Limb (tissue), 2 donors: ENCODE results near the gene RACGAP1.

Experiments
- DNase-seq, 2 donors: peaks; one replicate each; pipeline ENCODE4 v3.0.0-alpha.2; 2016; ENCODE audit errors: extremely low spot score in 2 of 2

The RACGAP1 gene

DNA sequence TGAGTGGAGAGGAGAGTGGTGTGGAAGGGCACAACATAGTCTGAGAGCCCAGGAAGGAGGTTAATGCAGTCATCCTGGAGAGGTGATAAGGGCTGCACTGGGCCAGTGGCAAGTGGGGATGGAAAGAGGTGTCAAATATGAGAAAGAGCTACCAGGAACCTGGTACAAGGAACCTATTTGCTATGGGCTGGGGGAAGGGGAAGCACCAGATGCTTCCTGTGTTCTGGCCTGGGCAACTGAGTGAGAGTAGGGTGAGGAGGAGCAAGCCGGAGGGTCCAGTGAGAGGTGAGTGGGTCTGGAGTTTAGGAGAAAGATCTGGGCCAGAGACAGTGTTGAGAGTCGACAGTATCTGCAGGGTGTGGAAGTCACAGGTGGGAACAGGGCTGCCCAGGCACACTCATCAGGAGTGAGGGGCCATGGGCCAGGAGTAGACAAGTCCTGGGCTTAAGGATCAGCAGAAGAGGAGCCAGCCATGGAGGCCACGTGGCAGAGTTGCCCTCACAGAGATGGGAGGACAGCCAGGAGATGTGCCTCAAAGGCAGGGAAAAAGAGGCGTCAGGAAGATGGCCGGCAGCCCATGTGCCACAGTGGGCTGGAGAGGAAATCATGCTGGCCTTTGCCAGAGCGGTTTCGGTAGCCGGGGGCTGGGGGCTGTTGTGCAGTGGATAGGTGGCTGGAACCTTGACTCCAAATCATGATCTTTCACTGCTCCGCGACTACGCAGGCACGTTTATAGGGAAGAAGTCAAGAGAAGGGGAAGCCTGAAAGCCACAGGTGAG is 55.5 kb downstream of the RACGAP1 start:
- no peak for DNase-seq

DNA sequence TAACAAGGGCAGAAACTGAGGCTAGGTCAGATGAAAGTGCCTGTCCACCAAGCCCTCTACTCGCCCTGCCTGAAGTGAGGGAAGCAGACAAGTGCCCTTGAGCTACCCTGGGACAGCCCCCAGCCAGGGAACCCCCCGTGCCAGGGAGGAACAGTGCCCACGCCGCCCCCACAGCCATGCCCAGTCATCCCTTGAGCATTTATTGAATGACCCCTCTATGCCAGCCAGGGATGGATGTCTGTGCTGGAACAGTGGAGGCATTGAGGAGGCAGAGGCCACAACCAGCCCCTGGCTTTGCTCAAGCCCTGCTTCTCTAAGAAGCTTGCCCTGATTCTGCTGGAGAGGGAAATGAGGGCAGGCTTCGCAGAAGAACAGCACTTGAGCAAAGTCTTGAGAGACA is 56.3 kb downstream of the RACGAP1 start:
- no peak for DNase-seq

DNA sequence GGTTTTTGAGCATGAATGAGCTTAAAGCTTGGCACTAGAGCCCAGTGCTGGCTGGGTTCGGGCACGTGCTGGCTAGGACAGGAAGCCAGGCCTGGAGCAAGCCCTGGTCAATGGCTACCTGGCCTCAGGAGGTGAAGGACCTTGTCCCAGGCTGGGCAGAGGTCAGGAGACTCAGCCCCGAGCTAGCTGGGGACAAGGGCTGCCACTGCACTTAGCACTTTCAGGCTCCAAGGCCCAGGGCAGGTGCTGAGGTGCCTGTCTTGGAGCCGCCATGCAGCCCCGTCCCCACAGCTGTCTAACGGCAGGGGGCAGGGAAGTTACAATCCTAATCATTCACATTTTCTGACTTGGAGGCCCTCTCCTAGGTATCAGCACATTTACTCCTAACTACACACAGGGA is 56.8 kb downstream of the RACGAP1 start:
- DNase-seq: no peak

DNA sequence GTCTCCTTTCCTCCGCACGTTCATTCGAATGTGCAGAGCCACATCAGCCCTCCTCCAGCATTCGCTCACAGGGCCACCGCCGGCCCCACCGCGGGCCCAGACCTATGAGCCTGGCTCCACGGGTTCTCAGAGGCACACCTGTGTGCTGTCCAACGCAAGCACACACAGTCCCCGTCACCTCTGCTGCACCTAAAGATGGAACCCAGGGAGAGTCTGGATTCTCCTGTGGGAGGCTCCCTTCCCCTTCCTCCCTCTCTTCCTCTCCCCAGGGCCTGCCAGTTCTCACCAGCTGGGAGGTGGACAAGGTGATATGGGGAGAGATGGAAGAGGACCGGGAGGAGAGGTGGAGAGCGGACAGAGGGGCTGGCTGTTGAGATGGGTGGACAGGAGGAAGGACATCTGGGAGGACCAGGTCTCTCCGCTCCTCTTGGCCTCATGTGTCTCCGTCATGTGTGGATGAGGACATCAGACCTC is 57.5 kb downstream of the RACGAP1 start:
- DNase-seq: no peak

DNA sequence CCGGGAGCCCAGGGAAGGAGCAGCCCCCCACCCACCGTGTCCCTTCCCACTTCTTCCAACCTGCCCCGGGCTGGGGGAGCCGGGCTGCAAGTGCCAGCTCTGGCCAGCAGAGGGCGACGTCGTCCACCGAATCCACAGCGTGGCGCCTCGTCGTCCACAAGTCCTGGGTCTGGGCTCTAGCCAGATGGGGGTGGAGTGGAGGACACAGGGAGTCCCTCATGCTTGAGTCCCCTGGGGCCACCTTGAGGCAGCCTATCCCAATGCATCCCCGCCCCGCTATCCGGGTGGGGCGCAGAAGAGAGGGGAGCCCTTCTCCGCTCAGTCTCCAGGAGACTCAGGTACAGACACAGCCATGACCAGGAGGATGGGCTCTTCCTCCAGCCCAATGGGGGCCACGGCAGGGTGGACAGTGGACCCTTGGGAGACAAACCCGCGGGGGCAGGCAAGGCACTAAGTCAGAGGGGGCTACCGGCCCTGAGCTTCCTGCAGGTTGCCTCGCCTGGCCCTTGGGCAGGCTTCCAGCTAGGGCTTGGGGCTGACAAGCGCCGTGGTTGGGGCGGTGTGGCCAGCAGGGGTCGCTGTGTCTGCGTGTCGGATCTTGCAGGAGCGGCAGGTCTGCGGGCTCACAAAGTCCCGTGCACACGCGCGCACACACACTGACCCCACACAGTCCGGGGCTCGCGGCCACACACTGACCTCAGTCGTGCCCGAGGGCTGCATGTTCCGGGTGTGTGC is 58.1 kb downstream of the RACGAP1 start:
- DNase-seq: peak; percentile 78 to 96

GRCh38 chr12:49966511-49967041 is 58.7 kb downstream of the RACGAP1 start:
- no peak for DNase-seq

GRCh38 chr12:49965836-49966235 is 59.5 kb downstream of the RACGAP1 start:
- DNase-seq: no peak

GRCh38 chr12:49964849-49965624 is 60.3 kb downstream of the RACGAP1 start:
- no peak for DNase-seq

- DNase-seq: no peak
These were observed 61.1 kb downstream of the RACGAP1 start for GRCh38 chr12:49963976-49964815.

GRCh38 chr12:49962861-49963765 is 62.2 kb downstream of the RACGAP1 start:
- no peak for DNase-seq

DNA sequence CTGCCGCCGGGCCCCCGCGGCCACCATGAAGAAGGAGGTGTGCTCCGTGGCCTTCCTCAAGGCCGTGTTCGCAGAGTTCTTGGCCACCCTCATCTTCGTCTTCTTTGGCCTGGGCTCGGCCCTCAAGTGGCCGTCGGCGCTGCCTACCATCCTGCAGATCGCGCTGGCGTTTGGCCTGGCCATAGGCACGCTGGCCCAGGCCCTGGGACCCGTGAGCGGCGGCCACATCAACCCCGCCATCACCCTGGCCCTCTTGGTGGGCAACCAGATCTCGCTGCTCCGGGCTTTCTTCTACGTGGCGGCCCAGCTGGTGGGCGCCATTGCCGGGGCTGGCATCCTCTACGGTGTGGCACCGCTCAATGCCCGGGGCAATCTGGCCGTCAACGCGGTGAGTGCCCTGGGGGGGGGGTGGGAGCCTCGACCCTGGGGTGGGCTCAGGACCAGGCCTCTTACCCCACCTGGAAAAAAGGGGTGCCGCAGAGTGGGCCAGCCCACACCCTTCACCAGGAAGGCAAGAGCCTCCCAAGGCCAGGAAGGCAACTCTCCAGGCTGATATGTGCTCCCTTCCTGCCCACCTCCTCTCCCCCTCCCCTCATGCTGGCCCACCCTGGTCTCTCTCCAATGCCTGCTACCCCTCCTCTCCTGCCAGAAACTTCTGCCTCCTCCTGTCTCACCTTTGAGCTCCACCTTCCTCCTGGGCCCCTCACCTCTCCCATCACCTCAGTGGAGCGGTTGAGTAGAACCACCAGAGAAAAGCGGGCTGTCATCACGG is 63.1 kb downstream of the RACGAP1 start:
- DNase-seq: no peak

DNA sequence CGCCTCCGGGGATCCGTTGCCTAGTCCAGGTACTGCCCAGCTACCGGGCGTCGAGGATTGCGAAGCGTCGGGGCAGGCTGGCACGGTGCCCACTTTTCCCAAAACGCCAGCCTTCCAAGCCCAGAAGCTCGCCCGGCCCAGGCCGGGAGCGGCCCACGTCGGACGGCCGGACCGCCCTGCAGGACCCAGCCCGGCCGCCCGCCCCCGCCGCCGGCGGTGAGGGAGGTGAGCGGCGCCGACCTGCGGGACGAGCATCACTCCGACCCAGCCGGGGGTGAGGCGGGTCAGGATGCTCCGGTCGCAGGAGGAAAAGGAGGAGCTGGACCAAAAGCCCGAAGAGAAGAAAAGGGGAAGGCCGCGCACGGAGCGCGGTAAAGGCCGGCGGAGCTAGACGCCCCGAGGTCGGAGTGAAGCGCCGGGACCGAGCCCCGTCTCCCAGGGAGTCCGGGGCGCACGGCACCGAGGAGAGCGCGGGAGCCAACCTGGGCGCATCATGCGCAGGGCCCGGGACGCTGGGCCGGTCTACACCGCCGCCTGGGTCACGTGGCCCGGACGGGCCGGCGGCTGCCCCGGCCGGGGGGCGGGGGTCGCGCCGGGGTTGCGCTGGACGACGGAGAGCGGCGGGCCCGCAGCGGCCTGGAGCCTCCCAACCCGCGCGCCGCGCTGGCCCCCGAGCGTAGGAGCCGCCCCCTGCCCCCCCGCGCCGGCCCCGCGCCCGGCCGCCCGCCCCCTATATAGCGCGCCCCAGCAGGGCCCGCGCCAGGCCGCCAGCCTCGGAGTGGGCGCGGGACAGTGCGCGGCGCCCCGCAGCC is 64.0 kb downstream of the RACGAP1 start, which contains the start of gene AQP5:
AQP5 (plus strand) TSS at position 762 of the 812 bp plus-strand sequence. CDS start 146 bp downstream, outside the sequence.
- no peak for DNase-seq

DNA sequence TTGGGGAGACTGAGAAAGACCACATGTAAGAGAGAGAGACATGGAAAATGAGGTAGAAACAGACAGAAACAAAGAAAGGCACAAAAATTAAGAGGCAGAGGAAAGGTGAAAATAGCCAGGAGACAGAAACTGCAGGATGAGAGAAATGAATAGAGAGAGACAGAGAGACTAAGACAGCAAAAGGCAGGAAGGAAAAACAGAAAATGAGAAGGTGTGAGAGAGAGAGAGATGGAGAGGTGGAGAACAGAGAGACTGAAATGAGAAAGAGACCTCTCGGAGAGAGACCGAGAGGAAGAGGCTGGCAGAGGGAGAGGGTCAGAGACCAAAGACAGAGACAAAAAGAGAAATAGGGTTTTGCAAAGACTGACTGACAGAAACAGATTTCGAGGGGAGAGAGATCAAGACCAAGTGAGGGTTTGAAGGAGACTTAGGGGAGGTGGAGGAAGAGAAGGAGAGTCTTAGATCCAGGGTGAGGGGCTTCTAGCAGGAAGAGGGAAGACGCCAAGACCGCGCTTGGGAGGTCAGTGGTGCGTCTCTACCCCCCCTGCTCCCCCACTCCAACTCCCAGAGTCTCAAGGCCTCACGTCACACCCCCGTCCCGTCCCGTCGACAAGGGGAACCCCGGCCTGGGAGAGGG is 64.7 kb downstream of the RACGAP1 start:
- DNase-seq: no peak

DNA sequence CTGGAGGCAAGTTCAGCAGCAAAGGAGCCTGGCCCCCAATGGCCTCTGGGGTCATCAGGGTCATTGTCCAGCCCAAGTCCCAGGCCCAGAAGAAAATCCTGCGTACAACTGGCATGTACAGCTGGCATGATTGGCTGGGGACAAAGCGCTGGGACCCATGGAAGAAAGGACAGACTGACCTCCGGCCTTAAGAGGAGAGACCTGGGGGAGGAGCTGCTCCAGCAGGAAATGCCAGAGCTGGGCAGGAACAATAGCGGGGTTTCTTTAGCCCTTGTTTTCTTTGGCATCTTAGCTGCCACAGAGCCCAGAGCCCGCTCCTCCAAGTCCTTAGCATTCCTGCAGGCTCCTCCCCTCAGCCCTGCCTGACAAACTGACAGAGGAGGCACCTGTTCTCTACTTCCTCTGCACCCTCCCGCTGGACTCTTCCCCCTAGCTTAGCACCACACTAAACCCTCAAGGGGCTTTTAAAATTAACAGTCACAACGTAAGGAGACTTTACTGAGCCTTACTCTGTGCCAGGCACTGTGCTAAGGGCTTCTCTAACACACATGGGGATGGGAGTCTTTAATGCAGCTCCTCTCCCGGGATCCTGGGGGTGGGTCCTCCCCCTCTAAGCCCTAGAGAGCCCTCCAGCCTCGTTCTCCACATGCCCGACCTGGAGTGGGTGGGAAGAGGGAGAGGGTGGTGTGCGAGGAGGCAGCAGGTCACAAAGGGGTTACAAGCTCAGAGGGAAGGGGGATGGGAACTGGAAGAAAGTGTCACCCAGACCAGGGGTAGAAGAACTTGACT is 65.4 kb downstream of the RACGAP1 start:
- DNase-seq: no peak

DNA sequence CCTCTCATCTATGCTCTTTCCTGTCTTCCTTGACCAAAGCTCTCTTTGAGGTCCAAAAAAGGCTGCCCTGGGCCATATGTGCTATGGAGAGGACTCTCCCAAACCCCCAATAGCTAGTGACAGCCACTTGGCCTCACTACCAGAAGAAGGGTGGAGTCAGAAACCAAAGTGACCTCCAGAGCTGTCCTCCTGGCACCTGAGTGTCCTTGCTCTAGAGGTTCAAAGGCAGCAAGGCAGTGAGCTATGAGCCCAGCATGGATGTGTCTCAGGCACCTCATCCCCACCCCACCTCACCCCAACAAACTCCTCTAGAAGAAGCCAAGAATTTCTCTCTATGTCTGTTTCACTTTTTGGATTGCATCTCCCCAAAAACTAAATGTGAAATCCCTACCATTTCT is 67.7 kb downstream of the RACGAP1 start:
- DNase-seq: no peak

DNA sequence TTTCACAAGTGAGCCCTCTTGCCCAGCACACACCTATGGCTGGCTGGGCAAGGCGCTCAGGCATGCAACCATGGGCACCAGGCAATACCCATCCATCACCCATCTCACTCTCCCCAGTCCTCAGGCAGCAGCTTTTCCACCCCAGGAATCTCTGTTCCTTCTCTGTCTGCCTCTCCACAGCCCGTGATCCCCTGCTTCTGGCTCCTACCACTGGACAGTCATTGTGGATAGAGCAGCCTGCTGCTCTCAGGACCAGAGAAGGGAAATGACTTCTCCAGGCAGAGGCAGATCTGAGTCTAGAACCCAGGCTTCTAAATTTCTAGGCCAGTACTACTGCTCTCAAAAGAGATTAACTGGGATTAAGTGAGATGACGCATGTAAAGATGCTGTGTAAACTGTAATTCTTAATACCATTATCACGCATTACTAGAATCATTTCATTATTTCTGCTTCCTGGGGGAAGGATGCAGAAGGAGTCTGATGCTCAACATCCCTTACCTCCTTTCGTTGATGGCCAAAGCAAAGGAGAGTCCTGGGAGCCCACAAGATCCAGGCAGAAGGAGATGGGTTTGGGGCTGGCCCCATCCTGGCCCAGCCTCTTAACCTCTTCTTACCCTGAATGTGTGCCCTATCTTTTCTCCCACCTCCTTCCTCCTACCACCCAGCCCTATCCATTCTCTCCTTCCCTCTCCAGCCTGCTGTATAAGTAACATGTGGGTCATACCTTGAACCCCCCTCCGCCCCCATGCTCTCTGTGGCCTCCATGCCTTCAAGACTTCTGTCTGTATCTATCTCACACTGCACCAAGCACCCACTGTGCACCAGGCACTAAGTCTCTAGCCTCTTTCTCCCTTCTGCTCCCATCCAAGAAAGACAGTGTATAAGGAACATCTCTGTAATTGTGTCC is 68.4 kb downstream of the RACGAP1 start:
- DNase-seq: no peak
